Nephron (organoid): ENCODE data around the gene BTBD9.

Experiments
- H3K27ac Mint-ChIP-seq, 3 experiments: 2 replicates each; pipeline ENCODE4 v1.8.0; 2020; ENCODE audit warnings: mixed read lengths in 3 of 3, mild to moderate bottlenecking in 2 of 3, moderate library complexity in 1 of 3
- H3K27me3 Mint-ChIP-seq: 2 replicates; pipeline ENCODE4 v1.8.0; 2021; ENCODE audit warnings: low read depth, mild to moderate bottlenecking, moderate library complexity, mixed read lengths
- H3K36me3 Mint-ChIP-seq: 2 replicates; pipeline ENCODE4 v1.8.0; 2020; ENCODE audit warnings: low read depth, mixed read lengths
- H3K4me1 Mint-ChIP-seq: 2 replicates; pipeline ENCODE4 v1.8.0; 2020; ENCODE audit warnings: mixed read lengths
- H3K4me3 Mint-ChIP-seq, 3 experiments: 2 replicates each; pipeline ENCODE4 v1.8.0; 2020; ENCODE audit warnings: mild to moderate bottlenecking in 3 of 3, mixed read lengths in 3 of 3, moderate library complexity in 2 of 3
- H3K9me3 Mint-ChIP-seq: 2 replicates; pipeline ENCODE4 v1.8.0; 2020; ENCODE audit warnings: mixed read lengths
- TF ChIP-seq, protein P1 (sequence below), 3 experiments: fragments of 200-600 bp; sonication (generic); IDR thresholded peaks; one replicate each; pipeline ENCODE4 v1.5.0; 2021; ENCODE audit warnings: antibody characterized with exemption in 3 of 3; ENCODE audit not compliant: unreplicated experiment in 3 of 3

Gene BTBD9

DNA sequence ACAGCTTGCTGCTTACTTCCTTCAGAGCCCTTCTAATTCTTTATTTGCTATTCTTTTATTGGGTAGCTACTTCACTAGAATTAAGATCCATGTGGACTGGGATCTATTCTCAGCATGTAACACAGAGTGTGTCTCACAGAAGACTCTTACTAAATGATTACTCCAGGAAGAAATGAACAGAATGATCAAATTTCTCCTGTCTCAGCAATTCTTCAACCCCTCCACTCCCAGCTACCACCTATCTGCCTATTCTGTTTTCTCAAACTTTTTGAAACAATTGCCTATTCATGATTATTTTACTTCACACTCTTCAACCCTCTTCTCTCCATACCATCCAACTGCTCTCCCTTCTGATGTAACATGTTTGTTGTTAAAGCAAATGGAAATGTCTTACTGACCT lies 132.6 kb downstream of the BTBD9 start:
- H3K4me3 Mint-ChIP-seq: no peak overlapping the region
- H3K27ac Mint-ChIP-seq: no peak overlapping the region
- H3K27me3 Mint-ChIP-seq: no peaks in the 10 kb centered on the region
- TF ChIP-seq, protein P1, sequence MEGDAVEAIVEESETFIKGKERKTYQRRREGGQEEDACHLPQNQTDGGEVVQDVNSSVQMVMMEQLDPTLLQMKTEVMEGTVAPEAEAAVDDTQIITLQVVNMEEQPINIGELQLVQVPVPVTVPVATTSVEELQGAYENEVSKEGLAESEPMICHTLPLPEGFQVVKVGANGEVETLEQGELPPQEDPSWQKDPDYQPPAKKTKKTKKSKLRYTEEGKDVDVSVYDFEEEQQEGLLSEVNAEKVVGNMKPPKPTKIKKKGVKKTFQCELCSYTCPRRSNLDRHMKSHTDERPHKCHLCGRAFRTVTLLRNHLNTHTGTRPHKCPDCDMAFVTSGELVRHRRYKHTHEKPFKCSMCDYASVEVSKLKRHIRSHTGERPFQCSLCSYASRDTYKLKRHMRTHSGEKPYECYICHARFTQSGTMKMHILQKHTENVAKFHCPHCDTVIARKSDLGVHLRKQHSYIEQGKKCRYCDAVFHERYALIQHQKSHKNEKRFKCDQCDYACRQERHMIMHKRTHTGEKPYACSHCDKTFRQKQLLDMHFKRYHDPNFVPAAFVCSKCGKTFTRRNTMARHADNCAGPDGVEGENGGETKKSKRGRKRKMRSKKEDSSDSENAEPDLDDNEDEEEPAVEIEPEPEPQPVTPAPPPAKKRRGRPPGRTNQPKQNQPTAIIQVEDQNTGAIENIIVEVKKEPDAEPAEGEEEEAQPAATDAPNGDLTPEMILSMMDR (IDR thresholded peaks at IDR 0.05; ENCODE audit: unreplicated experiment in 3 of 3): no peak
- peaks cover 9% of the 10 kb centered on the region for H3K4me1 Mint-ChIP-seq
- H3K36me3 Mint-ChIP-seq: no peaks in the 10 kb centered on the region
- no peaks in the 10 kb centered on the region for H3K9me3 Mint-ChIP-seq

DNA sequence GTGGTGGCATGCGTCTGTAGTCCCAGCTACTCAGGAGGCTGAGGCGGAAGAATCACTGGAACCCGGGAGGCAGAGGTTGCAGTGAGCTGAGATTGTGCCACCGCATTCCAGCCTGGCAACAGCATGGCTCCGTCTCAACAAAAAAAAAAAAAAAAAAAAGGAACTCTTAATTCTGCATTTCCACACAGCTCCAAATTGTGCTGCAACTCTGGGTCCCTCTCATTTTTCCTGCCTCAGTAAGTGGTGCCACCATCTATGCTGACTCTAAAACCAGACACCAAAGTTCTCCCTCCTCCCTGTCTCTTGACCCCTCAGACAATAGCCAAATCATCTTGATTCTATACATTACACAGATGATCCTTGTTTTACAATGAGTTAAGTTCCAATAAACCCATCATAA lies 133.9 kb downstream of the BTBD9 start:
- Mint-ChIP-seq H3K27ac (no peak overlapping the region), H3K4me3 (no peak overlapping the region), H3K4me1 (peaks cover 8% of the 10 kb centered on the region), H3K36me3 (no peaks in the 10 kb centered on the region), H3K9me3 (no peaks in the 10 kb centered on the region), H3K27me3 (no peaks in the 10 kb centered on the region)
- TF ChIP-seq, protein P1 (IDR thresholded peaks at IDR 0.05; ENCODE audit: unreplicated experiment in 3 of 3): no peak

DNA sequence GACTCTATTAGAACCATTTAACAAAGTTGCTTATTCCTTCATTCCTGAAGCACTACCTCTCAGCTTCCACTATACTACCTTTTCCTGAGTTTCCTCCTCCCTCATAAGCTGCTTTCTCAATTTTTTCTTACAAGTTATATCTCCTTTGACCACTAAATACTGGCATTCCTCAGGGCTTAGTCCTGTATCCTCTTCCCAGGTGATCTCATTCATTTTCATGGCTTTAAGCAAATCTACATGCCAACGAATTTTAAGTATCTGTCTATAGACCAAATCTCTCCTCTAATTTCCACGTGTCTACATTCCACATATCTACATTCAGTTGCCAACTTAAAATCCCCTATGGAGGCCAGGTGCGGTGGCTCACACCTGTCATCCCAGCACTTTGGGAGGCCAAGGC lies 134.7 kb downstream of the BTBD9 start:
- TF ChIP-seq, protein P1 (IDR thresholded peaks at IDR 0.05; ENCODE audit: unreplicated experiment in 3 of 3): no peak
- Mint-ChIP-seq H3K9me3 (no peaks in the 10 kb centered on the region), H3K4me3 (no peak overlapping the region), H3K27ac (no peak overlapping the region), H3K36me3 (no peaks in the 10 kb centered on the region), H3K27me3 (no peaks in the 10 kb centered on the region), H3K4me1 (peaks cover 3% of the 10 kb centered on the region)

DNA sequence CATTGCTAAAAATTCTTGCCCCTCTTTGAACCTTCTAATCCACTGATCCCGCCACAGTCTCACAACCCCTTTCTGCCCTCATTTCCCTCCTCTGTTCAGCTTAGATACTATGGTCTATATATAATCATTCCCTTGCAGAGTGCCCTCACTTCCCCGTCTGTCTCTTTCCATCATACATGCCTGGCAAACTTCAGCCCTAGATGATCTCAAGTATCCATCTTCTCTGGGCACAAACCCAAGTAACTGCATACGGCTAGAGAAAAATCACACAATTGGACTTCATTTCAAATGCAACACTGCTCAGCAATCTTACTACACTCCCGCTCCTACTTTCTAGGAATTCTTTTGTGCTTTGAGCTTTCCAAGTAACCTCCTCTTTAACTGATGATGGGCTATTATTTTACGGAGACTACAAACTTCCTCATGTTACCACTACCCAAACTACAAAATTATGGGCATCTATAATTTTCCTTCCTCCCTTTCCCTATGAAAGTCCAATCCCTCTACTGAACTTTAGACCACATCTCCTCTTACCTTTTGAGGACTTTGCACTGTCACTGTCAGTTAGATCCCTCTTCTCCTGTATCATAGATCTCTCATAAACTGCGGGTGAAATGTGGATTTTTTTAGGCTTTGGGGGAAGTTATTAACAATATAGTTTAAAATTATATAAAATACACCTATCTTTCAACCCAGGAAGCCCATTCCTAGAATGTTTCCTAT lies 135.6 kb downstream of the BTBD9 start:
- Mint-ChIP-seq H3K27ac (no peak overlapping the region), H3K4me3 (no peak overlapping the region), H3K27me3 (no peaks in the 10 kb centered on the region), H3K36me3 (no peaks in the 10 kb centered on the region), H3K4me1 (peaks cover 4% of the 10 kb centered on the region), H3K9me3 (no peaks in the 10 kb centered on the region)
- TF ChIP-seq, protein P1 (IDR thresholded peaks at IDR 0.05; ENCODE audit: unreplicated experiment in 3 of 3): no peak

DNA sequence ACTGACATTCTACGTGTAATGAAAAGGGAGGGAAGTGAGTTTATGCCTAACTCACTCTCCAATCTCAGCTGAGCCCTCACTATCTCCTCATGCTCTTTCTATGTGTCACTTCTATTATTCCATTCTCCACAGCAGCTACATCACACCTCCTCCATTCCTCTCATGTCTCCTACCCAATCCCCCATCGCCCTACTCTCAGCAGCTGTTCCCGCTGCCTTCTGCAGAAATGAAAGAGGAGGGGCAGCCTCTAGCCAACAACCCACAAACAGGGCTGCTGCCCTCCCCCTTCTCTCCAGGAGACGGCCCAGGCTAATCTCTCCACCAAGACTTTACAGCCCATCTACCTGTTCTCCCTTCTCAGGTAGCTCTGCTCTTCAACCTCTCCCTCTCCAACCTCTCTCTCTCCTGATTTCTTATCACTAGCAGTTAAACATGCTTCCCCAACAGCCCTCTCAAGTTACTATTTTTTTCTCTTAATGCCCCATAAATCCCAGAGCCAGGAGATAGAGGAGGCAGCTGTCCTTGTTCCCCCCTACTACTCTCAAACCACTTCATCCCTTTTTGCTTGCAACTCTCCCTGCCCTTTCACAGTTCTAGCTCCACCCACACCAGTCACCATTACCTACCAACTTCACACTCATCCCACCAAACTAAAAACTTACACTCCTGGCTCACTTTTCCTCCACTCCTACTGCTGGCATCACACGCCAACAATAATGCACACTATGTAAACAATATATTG lies 136.5 kb downstream of the BTBD9 start:
- Mint-ChIP-seq H3K36me3 (no peaks in the 10 kb centered on the region), H3K27me3 (no peaks in the 10 kb centered on the region), H3K4me3 (no peak overlapping the region), H3K4me1 (peaks cover 11% of the 10 kb centered on the region), H3K9me3 (no peaks in the 10 kb centered on the region), H3K27ac (no peak overlapping the region)
- TF ChIP-seq, protein P1 (IDR thresholded peaks at IDR 0.05; ENCODE audit: unreplicated experiment in 3 of 3): no peak
